ENCODE measurements around the gene BTBD8.

DNA sequence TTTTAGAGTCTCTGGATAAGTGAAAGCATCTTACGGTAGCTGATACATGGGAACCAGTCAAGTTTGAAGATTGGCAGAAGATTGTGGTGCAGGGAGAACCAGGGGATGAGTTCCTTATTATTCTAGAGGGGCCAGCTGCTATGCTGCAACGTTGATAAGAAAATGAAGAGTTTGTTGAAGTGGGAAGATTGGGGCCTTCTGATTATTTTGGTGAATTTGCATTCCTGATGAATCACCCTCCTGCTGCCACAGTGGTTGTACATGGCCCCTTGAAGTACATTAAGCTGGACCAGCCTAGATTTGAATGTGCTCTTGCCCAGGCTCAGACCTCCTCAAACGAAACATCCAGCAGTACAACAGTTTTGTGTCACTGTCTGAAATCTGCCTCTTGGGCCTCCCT, 45.9 kb downstream of the BTBD8 start:
- TF ChIP-seq, protein P1, sequence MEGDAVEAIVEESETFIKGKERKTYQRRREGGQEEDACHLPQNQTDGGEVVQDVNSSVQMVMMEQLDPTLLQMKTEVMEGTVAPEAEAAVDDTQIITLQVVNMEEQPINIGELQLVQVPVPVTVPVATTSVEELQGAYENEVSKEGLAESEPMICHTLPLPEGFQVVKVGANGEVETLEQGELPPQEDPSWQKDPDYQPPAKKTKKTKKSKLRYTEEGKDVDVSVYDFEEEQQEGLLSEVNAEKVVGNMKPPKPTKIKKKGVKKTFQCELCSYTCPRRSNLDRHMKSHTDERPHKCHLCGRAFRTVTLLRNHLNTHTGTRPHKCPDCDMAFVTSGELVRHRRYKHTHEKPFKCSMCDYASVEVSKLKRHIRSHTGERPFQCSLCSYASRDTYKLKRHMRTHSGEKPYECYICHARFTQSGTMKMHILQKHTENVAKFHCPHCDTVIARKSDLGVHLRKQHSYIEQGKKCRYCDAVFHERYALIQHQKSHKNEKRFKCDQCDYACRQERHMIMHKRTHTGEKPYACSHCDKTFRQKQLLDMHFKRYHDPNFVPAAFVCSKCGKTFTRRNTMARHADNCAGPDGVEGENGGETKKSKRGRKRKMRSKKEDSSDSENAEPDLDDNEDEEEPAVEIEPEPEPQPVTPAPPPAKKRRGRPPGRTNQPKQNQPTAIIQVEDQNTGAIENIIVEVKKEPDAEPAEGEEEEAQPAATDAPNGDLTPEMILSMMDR (conservative IDR thresholded peaks at IDR 0.05; ENCODE audit: low read depth, low read length) = no peak
- TF ChIP-seq EZH2 (IDR thresholded peaks at IDR 0.05; ENCODE audit: low read length, unreplicated experiment) (no peak), EZH2phosphoT487 (IDR thresholded peaks at IDR 0.05; ENCODE audit: borderline replicate concordance, low read length) (no peak)
